NCI-H774 (cell line): ENCODE data around the gene EXOC4.
"Not testable (repeated sequence)": the region's sequence is repeated elsewhere in the genome, so short reads cannot be mapped to it uniquely, and the experiment has no call there.

Source experiments
- DNase-seq: peaks from one replicate; lab custom pipeline; 2025; lab: John Stamatoyannopoulos, UW

The EXOC4 gene

GRCh38 chr7:133315332-133316040 is 62.6 kb downstream of the EXOC4 start:
- no peak for DNase-seq

- DNase-seq: no peak
Observed at GRCh38 chr7:133319842-133320241, 67.0 kb downstream of the EXOC4 start.

- DNase-seq: no peak
Observed at GRCh38 chr7:133320891-133321290, 68.0 kb downstream of the EXOC4 start.

- not testable (repeated sequence) for DNase-seq
Observed at GRCh38 chr7:133321366-133321765, 68.5 kb downstream of the EXOC4 start.

- not testable (repeated sequence) for DNase-seq
Observed at GRCh38 chr7:133326745-133327144, 73.9 kb downstream of the EXOC4 start.

GRCh38 chr7:133328021-133328420 is 75.1 kb downstream of the EXOC4 start:
- not testable (repeated sequence) for DNase-seq

GRCh38 chr7:133330085-133330484 is 77.2 kb downstream of the EXOC4 start:
- no peak for DNase-seq

GRCh38 chr7:133331861-133332260 is 79.0 kb downstream of the EXOC4 start:
- DNase-seq: no peak

GRCh38 chr7:133339772-133340171 is 86.9 kb downstream of the EXOC4 start:
- DNase-seq: no peak

- no peak for DNase-seq
Observed at GRCh38 chr7:133344275-133344674, 91.4 kb downstream of the EXOC4 start.

GRCh38 chr7:133345690-133346421 is 93.0 kb downstream of the EXOC4 start:
- no peak for DNase-seq

GRCh38 chr7:133348250-133348649 is 95.4 kb downstream of the EXOC4 start:
- no peak for DNase-seq

- no peak for DNase-seq
Observed at GRCh38 chr7:133349101-133349500, 96.2 kb downstream of the EXOC4 start.

- no peak for DNase-seq
Observed at GRCh38 chr7:133352430-133352829, 99.6 kb downstream of the EXOC4 start.

- DNase-seq: no peak
Observed at GRCh38 chr7:133353775-133354174, 100.9 kb downstream of the EXOC4 start.

GRCh38 chr7:133354546-133355324 is 101.9 kb downstream of the EXOC4 start:
- no peak for DNase-seq

- no peak for DNase-seq
Observed at GRCh38 chr7:133355325-133355708, 102.4 kb downstream of the EXOC4 start.

GRCh38 chr7:133355822-133356221 is 102.9 kb downstream of the EXOC4 start:
- DNase-seq: no peak

- no peak for DNase-seq
Observed at GRCh38 chr7:133358708-133359107, 105.8 kb downstream of the EXOC4 start.

- DNase-seq: no peak
Observed at GRCh38 chr7:133359449-133359848, 106.6 kb downstream of the EXOC4 start.

GRCh38 chr7:133360201-133360600 is 107.3 kb downstream of the EXOC4 start:
- DNase-seq: no peak

- DNase-seq: no peak
Observed at GRCh38 chr7:133361806-133362205, 108.9 kb downstream of the EXOC4 start.
